Measurements from ENCODE around the gene ARHGEF40.

- no peak for TF ChIP-seq POLR2A (IDR thresholded peaks at IDR 0.05; ENCODE audit: extremely low read depth, insufficient read length)
- TF ChIP-seq CTCF (IDR thresholded peaks at IDR 0.05; ENCODE audit: low read depth, low read length) = no peak
Observed at GRCh38 chr14:21023174-21023573, 46.9 kb upstream of the ARHGEF40 start.
